K562 treated with DMSO at 1 percent for 4 hours (cell line): ENCODE measurements around the gene SLC25A10. TPM values are rescaled to one million over a fixed set of nuclear protein-coding genes. Genes with fewer than 3 reads are reported as not detected.

Experiments
- total RNA-seq: library from RNA; unstranded; fragments of 300-600 nt; gene quantifications from 2 replicates; pipeline ENCODE4 v1.2.3, GENCODE V29; 2022; ENCODE audit not compliant: insufficient read depth

Gene SLC25A10
- total RNA-seq = 51.4 and 52.8 TPM in 2 replicates

GRCh38 chr17:81711814-81712467, at the start of gene SLC25A10:
Gene SLC25A10 (plus strand): TSS chr17:81712284. CDS start chr17:81712427, 143 bp downstream.

GRCh38 chr17:81666342-81667191, 45.5 kb upstream of the SLC25A10 start, which contains the start of the genes CCDC137 and OXLD1:
Gene CCDC137 (plus strand): TSS chr17:81666737. CDS start chr17:81666767, 30 bp downstream.
Gene OXLD1 (minus strand): TSS chr17:81666605. CDS start chr17:81666577, 28 bp downstream.

GRCh38 chr17:81683584-81684441, 28.3 kb upstream of the SLC25A10 start, which contains the start of the genes ARL16 and HGS:
Gene ARL16 (minus strand): TSS chr17:81683797. CDS start chr17:81683753, 44 bp downstream.
Gene HGS (plus strand): TSS chr17:81684011. CDS start chr17:81684067, 56 bp downstream.

GRCh38 chr17:81702934-81703746, 8.9 kb upstream of the SLC25A10 start, which contains the start of gene MRPL12:
Gene MRPL12 (plus strand): TSS chr17:81703367. CDS start chr17:81703502, 135 bp downstream.

Other genes with a start within 250 kb of the SLC25A10 start
- gene ACTG1, start 199.5 kb upstream of the SLC25A10 start, total RNA-seq = 1,873 and 2,081 TPM in 2 replicates
- gene FSCN2, start 183.9 kb upstream of the SLC25A10 start, total RNA-seq = not detected in 2 replicates
- 13.8 and 14.7 TPM in 2 replicates for gene FAAP100, start 159.9 kb upstream of the SLC25A10 start, total RNA-seq
- gene NPLOC4, start 75.2 kb upstream of the SLC25A10 start, total RNA-seq = 96.3 and 121 TPM in 2 replicates
- gene TSPAN10, start 75.1 kb upstream of the SLC25A10 start, total RNA-seq = 0.47 and 0.97 TPM in 2 replicates
- gene PDE6G, start 55.7 kb upstream of the SLC25A10 start, total RNA-seq = not detected in 2 replicates
- 68.0 and 74.2 TPM in 2 replicates for gene OXLD1, start 45.7 kb upstream of the SLC25A10 start, total RNA-seq
- 31.8 and 43.8 TPM in 2 replicates for gene CCDC137, start 45.5 kb upstream of the SLC25A10 start, total RNA-seq
- 25.4 and 27.2 TPM in 2 replicates for gene ARL16, start 28.5 kb upstream of the SLC25A10 start, total RNA-seq
- gene HGS, start 28.3 kb upstream of the SLC25A10 start, total RNA-seq = 116 and 118 TPM in 2 replicates
- 103 and 114 TPM in 2 replicates for gene MRPL12, start 8.9 kb upstream of the SLC25A10 start, total RNA-seq
- gene GCGR, start 91.9 kb downstream of the SLC25A10 start, total RNA-seq = not detected in 2 replicates
- gene MCRIP1, start 121.0 kb downstream of the SLC25A10 start, total RNA-seq = 105 and 145 TPM in 2 replicates
- 0.64 TPM in 1 of 2 replicates, not detected in the other for gene PPP1R27, start 122.8 kb downstream of the SLC25A10 start, total RNA-seq
- 890 and 899 TPM in 2 replicates for gene P4HB, start 148.3 kb downstream of the SLC25A10 start, total RNA-seq
- gene ARHGDIA, start 159.1 kb downstream of the SLC25A10 start, total RNA-seq = 224 and 227 TPM in 2 replicates
- gene ALYREF, start 179.3 kb downstream of the SLC25A10 start, total RNA-seq = 137 TPM in 2 replicates
- 407 and 464 TPM in 2 replicates for gene ANAPC11, start 179.4 kb downstream of the SLC25A10 start, total RNA-seq
- 5.4 and 6.4 TPM in 2 replicates for gene NPB, start 190.0 kb downstream of the SLC25A10 start, total RNA-seq
- gene PCYT2, start 199.1 kb downstream of the SLC25A10 start, total RNA-seq = 64.0 and 70.6 TPM in 2 replicates
- 39.9 and 50.2 TPM in 2 replicates for gene SIRT7, start 205.9 kb downstream of the SLC25A10 start, total RNA-seq
- 53.0 and 64.9 TPM in 2 replicates for gene MAFG, start 215.5 kb downstream of the SLC25A10 start, total RNA-seq
- 323 and 368 TPM in 2 replicates for gene PYCR1, start 225.0 kb downstream of the SLC25A10 start, total RNA-seq
- gene MYADML2, start 234.9 kb downstream of the SLC25A10 start, total RNA-seq = 0.24 TPM in 1 of 2 replicates, not detected in the other
- 8.8 and 9.4 TPM in 2 replicates for gene NOTUM, start 248.9 kb downstream of the SLC25A10 start, total RNA-seq